ENCODE data around the gene SAPCD1.

- TF ChIP-seq EZH2 (IDR thresholded peaks at IDR 0.05; ENCODE audit: borderline replicate concordance, insufficient read depth, low read depth, low read length, poor library complexity, severe bottlenecking) = no peak
- TF ChIP-seq, protein P1, sequence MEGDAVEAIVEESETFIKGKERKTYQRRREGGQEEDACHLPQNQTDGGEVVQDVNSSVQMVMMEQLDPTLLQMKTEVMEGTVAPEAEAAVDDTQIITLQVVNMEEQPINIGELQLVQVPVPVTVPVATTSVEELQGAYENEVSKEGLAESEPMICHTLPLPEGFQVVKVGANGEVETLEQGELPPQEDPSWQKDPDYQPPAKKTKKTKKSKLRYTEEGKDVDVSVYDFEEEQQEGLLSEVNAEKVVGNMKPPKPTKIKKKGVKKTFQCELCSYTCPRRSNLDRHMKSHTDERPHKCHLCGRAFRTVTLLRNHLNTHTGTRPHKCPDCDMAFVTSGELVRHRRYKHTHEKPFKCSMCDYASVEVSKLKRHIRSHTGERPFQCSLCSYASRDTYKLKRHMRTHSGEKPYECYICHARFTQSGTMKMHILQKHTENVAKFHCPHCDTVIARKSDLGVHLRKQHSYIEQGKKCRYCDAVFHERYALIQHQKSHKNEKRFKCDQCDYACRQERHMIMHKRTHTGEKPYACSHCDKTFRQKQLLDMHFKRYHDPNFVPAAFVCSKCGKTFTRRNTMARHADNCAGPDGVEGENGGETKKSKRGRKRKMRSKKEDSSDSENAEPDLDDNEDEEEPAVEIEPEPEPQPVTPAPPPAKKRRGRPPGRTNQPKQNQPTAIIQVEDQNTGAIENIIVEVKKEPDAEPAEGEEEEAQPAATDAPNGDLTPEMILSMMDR (IDR thresholded peaks at IDR 0.05) = no peak
Measured at GRCh38 chr6:31778999-31779885, 16.8 kb downstream of the SAPCD1 start.

Measured in B cell (primary cell).